ENCODE measurements around the gene RPS6KA5.
A peak's percentile ranks its signal among the peaks of the same experiment; 100 is the strongest.

RPS6KA5 gene

GRCh38 chr14:91021991-91022621 is 38.3 kb downstream of the RPS6KA5 start:
- DNase-seq = no peak

- DNase-seq = no peak
These were observed 39.3 kb downstream of the RPS6KA5 start for GRCh38 chr14:91021115-91021514.

DNA sequence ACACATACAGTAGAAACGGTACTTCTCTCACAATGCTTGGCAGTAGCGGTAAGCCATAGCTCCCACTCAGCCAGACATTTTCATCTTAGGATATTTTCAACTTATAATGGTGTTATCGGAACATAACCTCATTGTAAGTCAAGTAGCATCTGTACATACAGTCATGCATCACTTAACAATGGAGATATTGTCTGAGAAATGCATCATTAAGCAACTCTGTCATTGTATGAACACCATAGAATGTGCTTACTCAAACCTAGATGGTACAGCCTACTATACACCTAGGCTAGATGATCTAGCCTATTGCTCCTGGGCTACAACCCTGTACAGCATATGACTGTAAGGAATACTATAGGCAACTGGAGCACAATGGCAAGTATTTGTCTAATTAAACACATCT is 40.8 kb downstream of the RPS6KA5 start:
- peak in 1 of 2 experiments; percentile 27 for DNase-seq

- DNase-seq = no peak
These were observed 42.0 kb downstream of the RPS6KA5 start for GRCh38 chr14:91018481-91018880.

- no peak for DNase-seq
These were observed 43.5 kb downstream of the RPS6KA5 start for GRCh38 chr14:91016800-91017410.

- DNase-seq = no peak
These were observed 45.0 kb downstream of the RPS6KA5 start for GRCh38 chr14:91015435-91015834.

DNA sequence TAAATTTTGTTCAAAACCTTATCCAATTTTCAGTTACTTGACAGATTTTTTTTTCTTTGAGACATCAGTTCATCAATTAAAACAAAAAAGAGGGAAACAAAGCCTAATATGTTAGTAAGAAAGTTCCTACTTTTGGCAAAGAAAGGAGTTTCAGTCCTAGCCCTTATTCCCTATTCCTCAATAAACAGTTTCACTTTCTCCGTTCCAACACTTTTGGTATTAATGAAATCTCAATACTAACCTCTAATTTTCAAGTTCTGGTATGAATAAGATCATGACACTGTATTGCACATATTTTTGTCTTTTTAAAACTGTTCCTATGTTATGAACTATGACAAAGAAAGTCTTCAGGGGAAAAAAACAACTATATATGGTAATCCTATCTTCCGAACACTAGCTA is 48.4 kb downstream of the RPS6KA5 start:
- no peak for DNase-seq

- DNase-seq = no peak
These were observed 50.3 kb downstream of the RPS6KA5 start for GRCh38 chr14:91010153-91010533.

DNA sequence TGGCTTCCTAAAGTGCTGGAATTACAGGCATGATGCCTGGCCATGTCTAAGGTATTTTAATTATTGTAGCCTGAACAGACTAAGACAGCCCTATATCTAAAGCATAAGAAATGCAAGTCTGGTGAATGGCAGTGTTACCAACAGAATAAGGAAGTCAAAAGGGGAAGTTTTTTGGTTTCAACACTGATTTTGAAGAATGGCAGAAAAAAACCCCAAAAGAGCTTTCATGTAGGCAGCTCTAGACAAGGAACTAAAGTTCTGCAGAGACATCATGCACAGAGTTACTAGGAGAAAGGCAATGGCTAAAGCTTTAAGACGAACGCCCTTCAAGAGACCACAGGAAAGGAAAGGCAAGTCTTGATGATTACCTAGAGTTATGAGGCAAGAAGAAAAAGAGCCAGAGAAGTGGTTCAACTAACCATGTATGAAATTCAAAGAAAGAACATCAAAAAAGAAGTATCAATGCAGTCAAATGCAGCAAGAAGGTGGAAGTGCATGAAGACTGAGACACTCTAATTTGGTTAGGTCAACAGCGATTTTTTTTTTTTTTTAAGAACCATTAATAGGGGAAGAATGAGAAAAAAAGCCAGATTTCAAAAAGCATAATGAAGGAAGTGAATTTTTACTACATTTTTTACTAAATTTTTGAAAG is 50.8 kb downstream of the RPS6KA5 start:
- no peak for DNase-seq

- DNase-seq = peak; percentile 24 to 50
These were observed 51.6 kb downstream of the RPS6KA5 start for GRCh38 chr14:91008759-91009409.

- DNase-seq = no peak
These were observed 54.7 kb downstream of the RPS6KA5 start for GRCh38 chr14:91005716-91006115.

GRCh38 chr14:91004987-91005386 is 55.5 kb downstream of the RPS6KA5 start:
- DNase-seq = no peak

DNA sequence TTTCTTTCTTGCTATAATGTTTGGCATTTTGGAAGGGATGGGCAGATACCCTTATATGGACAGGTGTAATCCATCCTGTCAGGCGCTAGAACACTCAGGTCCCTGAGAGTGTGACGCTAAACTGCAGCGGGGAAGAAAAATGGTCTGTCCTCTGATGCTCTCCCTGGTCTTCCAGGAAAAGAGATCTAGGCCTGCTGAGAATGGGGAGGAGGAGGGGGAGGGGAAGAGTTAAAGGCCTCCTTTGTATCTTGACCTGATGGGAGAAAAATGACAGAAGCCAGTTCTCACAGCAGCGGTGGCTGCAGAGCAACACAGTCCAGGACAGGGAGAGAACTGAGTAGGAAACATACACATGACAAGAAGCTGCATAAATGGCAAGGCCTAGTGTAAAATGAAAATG is 61.1 kb downstream of the RPS6KA5 start:
- DNase-seq = peak in 1 of 2 experiments; percentile 11

DNA sequence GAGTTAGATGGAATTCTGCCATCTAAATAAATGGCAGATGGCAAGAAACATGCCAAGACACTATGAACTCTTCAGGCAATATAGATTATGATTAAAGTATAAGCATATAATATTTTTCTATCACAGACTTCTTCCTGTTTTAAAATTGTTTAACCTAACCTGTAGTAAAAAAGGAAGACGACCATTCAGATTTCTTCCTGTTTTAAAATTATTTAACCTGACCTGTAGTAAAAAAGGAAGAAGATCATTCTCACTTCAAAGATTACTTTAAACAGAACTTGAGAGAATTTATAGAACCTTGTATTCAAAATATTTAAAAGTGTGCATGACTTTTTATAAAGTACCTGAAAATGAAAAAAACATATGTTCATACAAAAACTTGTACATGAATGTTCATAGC is 63.5 kb downstream of the RPS6KA5 start:
- DNase-seq = no peak

- no peak for DNase-seq
These were observed 64.7 kb downstream of the RPS6KA5 start for GRCh38 chr14:90995785-90996184.

- DNase-seq = no peak
These were observed 66.6 kb downstream of the RPS6KA5 start for GRCh38 chr14:90993792-90994191.

- no peak for DNase-seq
These were observed 68.6 kb downstream of the RPS6KA5 start for GRCh38 chr14:90991690-90992443.

GRCh38 chr14:90990141-90990540 is 70.3 kb downstream of the RPS6KA5 start:
- no peak for DNase-seq

- DNase-seq = no peak
These were observed 73.3 kb downstream of the RPS6KA5 start for GRCh38 chr14:90987140-90987539.

- DNase-seq = no peak
These were observed 73.9 kb downstream of the RPS6KA5 start for GRCh38 chr14:90986510-90986909.

DNA sequence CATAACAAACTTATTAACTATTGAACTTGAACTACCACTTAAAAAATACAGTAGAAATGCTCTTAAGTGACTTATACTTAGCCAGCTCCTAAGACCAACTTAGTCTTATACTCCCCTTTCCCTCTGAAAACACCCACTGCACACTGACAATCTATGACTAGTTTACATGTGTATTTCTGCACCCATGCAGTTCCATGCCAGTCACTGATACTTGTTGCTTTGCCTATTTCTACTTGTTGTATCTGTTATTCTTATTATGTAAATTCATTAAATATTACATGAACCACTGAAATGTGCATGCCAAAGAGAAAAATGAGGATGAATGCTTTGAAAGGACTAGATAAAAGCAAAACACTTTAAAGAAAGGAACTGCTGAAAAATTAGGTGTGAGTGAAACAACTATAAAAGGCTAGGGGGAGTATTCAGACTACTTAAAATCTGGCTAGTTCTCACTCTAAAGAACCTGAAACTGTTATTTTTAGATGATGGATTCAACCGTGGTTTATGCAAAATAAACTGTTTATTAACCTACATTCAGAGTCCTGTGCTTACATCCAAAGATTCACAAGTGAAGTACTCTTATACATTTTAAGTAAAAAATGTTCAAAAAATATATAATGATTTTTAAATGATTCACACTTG is 74.7 kb downstream of the RPS6KA5 start:
- DNase-seq = no peak

GRCh38 chr14:90983560-90983959 is 76.9 kb downstream of the RPS6KA5 start:
- no peak for DNase-seq

DNA sequence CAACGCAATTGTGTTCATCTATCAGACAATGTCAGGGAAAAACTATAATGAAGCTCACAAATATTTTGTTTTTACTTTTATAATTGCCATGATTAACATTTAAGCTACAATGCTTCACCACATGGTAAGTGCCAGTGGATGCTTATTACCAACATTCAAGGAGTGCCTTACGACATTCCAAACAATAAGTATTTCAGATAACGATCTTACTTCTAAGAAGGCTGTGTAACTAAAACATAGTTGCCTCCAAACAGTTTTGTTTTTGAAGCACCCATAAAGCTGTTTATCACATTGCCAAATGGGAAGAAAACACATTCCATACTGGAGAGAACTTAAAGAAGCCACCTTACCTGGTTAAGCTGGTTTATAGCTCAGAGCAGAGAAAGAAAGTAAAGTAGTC is 78.8 kb downstream of the RPS6KA5 start:
- no peak for DNase-seq

Data from NCI-H524 (cell line).